IMR-90 (cell line): ENCODE results near the gene GPR84.

Experiments
- CEBPB ChIP-seq: IDR thresholded peaks from 2 replicates; pipeline ENCODE4 v1.6.1; 2012; ENCODE audit warnings: low read depth, low read length, improper control_type of control experiment
- CHD1 ChIP-seq: IDR thresholded peaks from 2 replicates; pipeline ENCODE4 v1.6.1; 2012; ENCODE audit warnings: low read depth, low read length, improper control_type of control experiment
- FOS ChIP-seq: fragments of 150-350 bp; IDR thresholded peaks from 2 replicates; pipeline ENCODE4 v1.6.1; 2016; ENCODE audit warnings: low read depth, low read length
- MAZ ChIP-seq: IDR thresholded peaks from 2 replicates; pipeline ENCODE4 v1.6.1; 2012; ENCODE audit warnings: low read depth, mild to moderate bottlenecking, low read length, improper control_type of control experiment, moderate library complexity, borderline replicate concordance
- MXI1 ChIP-seq: IDR thresholded peaks from 2 replicates; pipeline ENCODE4 v1.6.1; 2012; ENCODE audit warnings: low read depth, mild to moderate bottlenecking, low read length, moderate library complexity, borderline replicate concordance
- POLR2A ChIP-seq: IDR thresholded peaks from 2 replicates; pipeline ENCODE4 v1.6.1; 2012; ENCODE audit warnings: mild to moderate bottlenecking, low read depth, low read length
- RAD21 ChIP-seq: IDR thresholded peaks from 2 replicates; pipeline ENCODE4 v1.6.1; 2012; ENCODE audit warnings: low read length, improper control_type of control experiment
- RCOR1 ChIP-seq: IDR thresholded peaks from 2 replicates; pipeline ENCODE4 v1.6.1; 2012; ENCODE audit warnings: mild to moderate bottlenecking, low read length, improper control_type of control experiment; ENCODE audit not compliant: insufficient replicate concordance
- TF ChIP-seq, protein P1 (sequence below): conservative IDR thresholded peaks from 2 replicates; pipeline ENCODE4 v1.5.1; 2012; ENCODE audit warnings: mild to moderate bottlenecking, low read depth, low read length, improper control_type of control experiment
- TF ChIP-seq, protein P2 (sequence below): fragments of 150-350 bp; IDR thresholded peaks from 2 replicates; pipeline ENCODE4 v1.6.1; 2016; ENCODE audit warnings: low read depth, mild to moderate bottlenecking, low read length, moderate library complexity, borderline replicate concordance

DNA sequence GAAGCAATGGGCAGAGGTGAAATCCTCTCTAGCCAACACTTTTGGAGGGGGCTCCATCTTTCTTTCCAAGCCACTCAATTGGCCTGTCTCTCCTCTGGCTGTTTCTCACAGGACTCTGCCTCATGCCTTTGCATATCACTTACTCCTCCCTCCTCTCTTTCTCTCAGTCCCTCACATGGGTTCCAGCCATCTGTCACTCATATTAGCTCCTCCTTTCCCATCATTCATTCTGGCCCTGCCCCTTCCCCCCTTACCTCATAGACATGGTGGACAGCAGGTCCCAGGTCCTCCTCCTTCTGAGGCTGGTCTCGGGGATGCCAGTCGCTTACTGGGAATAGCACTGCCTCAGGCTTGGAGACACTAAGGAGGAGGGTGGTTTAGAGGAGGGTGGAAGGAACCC is 36.8 kb upstream of the GPR84 start:
- TF ChIP-seq FOS (no peak), POLR2A (no peak), RAD21 (no peak), CEBPB (no peak), RCOR1 (no peak), MXI1 (no peak), MAZ (no peak), CHD1 (no peak)
- TF ChIP-seq, protein P1, sequence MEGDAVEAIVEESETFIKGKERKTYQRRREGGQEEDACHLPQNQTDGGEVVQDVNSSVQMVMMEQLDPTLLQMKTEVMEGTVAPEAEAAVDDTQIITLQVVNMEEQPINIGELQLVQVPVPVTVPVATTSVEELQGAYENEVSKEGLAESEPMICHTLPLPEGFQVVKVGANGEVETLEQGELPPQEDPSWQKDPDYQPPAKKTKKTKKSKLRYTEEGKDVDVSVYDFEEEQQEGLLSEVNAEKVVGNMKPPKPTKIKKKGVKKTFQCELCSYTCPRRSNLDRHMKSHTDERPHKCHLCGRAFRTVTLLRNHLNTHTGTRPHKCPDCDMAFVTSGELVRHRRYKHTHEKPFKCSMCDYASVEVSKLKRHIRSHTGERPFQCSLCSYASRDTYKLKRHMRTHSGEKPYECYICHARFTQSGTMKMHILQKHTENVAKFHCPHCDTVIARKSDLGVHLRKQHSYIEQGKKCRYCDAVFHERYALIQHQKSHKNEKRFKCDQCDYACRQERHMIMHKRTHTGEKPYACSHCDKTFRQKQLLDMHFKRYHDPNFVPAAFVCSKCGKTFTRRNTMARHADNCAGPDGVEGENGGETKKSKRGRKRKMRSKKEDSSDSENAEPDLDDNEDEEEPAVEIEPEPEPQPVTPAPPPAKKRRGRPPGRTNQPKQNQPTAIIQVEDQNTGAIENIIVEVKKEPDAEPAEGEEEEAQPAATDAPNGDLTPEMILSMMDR: no peak
- TF ChIP-seq, protein P2, sequence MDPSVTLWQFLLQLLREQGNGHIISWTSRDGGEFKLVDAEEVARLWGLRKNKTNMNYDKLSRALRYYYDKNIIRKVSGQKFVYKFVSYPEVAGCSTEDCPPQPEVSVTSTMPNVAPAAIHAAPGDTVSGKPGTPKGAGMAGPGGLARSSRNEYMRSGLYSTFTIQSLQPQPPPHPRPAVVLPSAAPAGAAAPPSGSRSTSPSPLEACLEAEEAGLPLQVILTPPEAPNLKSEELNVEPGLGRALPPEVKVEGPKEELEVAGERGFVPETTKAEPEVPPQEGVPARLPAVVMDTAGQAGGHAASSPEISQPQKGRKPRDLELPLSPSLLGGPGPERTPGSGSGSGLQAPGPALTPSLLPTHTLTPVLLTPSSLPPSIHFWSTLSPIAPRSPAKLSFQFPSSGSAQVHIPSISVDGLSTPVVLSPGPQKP: no peak
